Prostate gland (tissue), 2 donors: ENCODE results near the gene EHBP1. TPM values are rescaled to one million over a fixed set of nuclear protein-coding genes. Genes with fewer than 3 reads are reported as not detected.

Experiments
- DNase-seq: peaks from one replicate; pipeline ENCODE4 v3.0.0-alpha.2; 2019; ENCODE audit warnings: low spot score
- H3K27ac ChIP-seq, 2 donors: fragments of 200-600 bp; sonication (generic); 2 replicates each; pipeline ENCODE4 v1.5.1; 2017 to 2019
- H3K27me3 ChIP-seq: fragments of 200-600 bp; sonication (generic); replicated peaks from 2 replicates; pipeline ENCODE4 v1.5.1; 2019; ENCODE audit not compliant: insufficient read depth
- H3K36me3 ChIP-seq, 2 donors: fragments of 200-600 bp; sonication (generic); 1 replicate in 1 of 2; 2 replicates in 1 of 2; pipeline versions ENCODE4 v1.5.1 to v1.8.1; 2017 to 2019
- H3K4me1 ChIP-seq: fragments of 200-600 bp; sonication (generic); replicated peaks from 2 replicates; pipeline ENCODE4 v1.5.1; 2019
- H3K4me3 ChIP-seq, 2 donors: fragments of 200-600 bp; sonication (generic); 2 replicates each; pipeline ENCODE4 v1.5.1; 2017 to 2019
- H3K9me3 ChIP-seq: fragments of 200-600 bp; sonication (generic); 2 replicates; pipeline ENCODE4 v1.5.1; 2017
- CTCF ChIP-seq, 4 experiments: fragments of 200-600 bp in 2 of 4; fragments of 450-650 bp in 2 of 4; sonication (generic) in 2 of 4; IDR thresholded peaks; 1 replicate in 3 of 4; 2 replicates in 1 of 4; pipeline ENCODE4 v1.5.1; 2016 to 2019; ENCODE audit warnings: antibody characterized with exemption in 4 of 4, mild to moderate bottlenecking in 2 of 4, moderate library complexity in 2 of 4
- POLR2A ChIP-seq: fragments of 450-650 bp; IDR thresholded peaks from one replicate; pipeline ENCODE4 v1.6.1; 2016; ENCODE audit warnings: antibody characterized with exemption, mild to moderate bottlenecking
- POLR2AphosphoS5 ChIP-seq: sonication (generic); formaldehyde crosslinking; IDR thresholded peaks from one replicate; pipeline ENCODE4 v1.6.1; 2017; ENCODE audit warnings: antibody characterized with exemption
- WGBS: methylation state at CpG from one replicate; pipeline ENCODE4 v1.1.5; 2018; 5-methylcytosine and 5-hydroxymethylcytosine counted together
- intact Hi-C: fragments of 100-400 bp; cut with DNase I; formaldehyde crosslinking; loops from one replicate; pipeline ENCODE4 v1.14.2; 2022
- total RNA-seq, 2 donors: library from RNA; depleted of rRNA; stranded (reverse); fragments of >200 nt; gene quantifications; one replicate each; pipeline ENCODE4 v1.1.0, GENCODE V29; 2016

EHBP1 gene
- total RNA-seq, 2 donors from 2014 or later = 26.5 to 30.3 TPM

- no peak for DNase-seq
- Histone ChIP-seq H3K9me3 (no peaks in the 10 kb centered on the region), H3K4me3 (no peak overlapping the region), H3K27ac (no peak overlapping the region), H3K4me1 (no peaks in the 10 kb centered on the region), H3K36me3 (no peaks in the 10 kb centered on the region), H3K27me3 (no peaks in the 10 kb centered on the region)
- intact Hi-C loops = no loop called here
- WGBS = 100% methylated on average over 1 of the region's 1 CpG
- no peak for TF ChIP-seq POLR2A
- TF ChIP-seq POLR2AphosphoS5 = no peak
- no peak for TF ChIP-seq CTCF (IDR thresholded peaks at IDR 0.05)
Observed at GRCh38 chr2:63041592-63041991, 336.1 kb downstream of the EHBP1 start.

GRCh38 chr2:63044362-63045327 lies 339.1 kb downstream of the EHBP1 start:
- peaks cover 19% of the 10 kb centered on the region for H3K27me3 ChIP-seq
- no peak for DNase-seq
- intact Hi-C loops = no loop called here

GRCh38 chr2:63046552-63046951 lies 341.0 kb downstream of the EHBP1 start:
- 96% methylated on average over 7 of the region's 7 CpGs for WGBS
- H3K27me3 ChIP-seq = peaks cover 19% of the 10 kb centered on the region
- no peak overlapping the region for H3K27ac ChIP-seq
- TF ChIP-seq CTCF (IDR thresholded peaks at IDR 0.05) (no peak), POLR2A (no peak), POLR2AphosphoS5 (no peak)
- intact Hi-C loops = no loop called here
- DNase-seq = no peak
- H3K36me3 ChIP-seq = no peaks in the 10 kb centered on the region
- no peak overlapping the region for H3K4me3 ChIP-seq
- H3K4me1 ChIP-seq = no peaks in the 10 kb centered on the region
- no peaks in the 10 kb centered on the region for H3K9me3 ChIP-seq

More at GRCh38 chr2:63044362-63045327, 339.1 kb downstream of the EHBP1 start:
- no peaks in the 10 kb centered on the region for H3K4me1 ChIP-seq
- whole genome bisulfite sequencing = 96% methylated on average over 36 of the region's 36 CpGs
- no peak for TF ChIP-seq POLR2A
- TF ChIP-seq CTCF (IDR thresholded peaks at IDR 0.05) = no peak
- no peak for TF ChIP-seq POLR2AphosphoS5
- no peak overlapping the region for H3K27ac ChIP-seq
- no peaks in the 10 kb centered on the region for H3K36me3 ChIP-seq
- no peaks in the 10 kb centered on the region for H3K9me3 ChIP-seq
- H3K4me3 ChIP-seq = no peak overlapping the region

- TF ChIP-seq POLR2AphosphoS5 = no peak
- Histone ChIP-seq H3K9me3 (no peaks in the 10 kb centered on the region), H3K27ac (no peak overlapping the region), H3K4me3 (no peak overlapping the region), H3K36me3 (no peaks in the 10 kb centered on the region), H3K4me1 (no peaks in the 10 kb centered on the region), H3K27me3 (peaks cover 19% of the 10 kb centered on the region)
- DNase-seq = no peak
- intact Hi-C loops = no loop called here
- 70% methylated on average over 8 of the region's 8 CpGs for WGBS
Observed at GRCh38 chr2:63046961-63047320, 341.4 kb downstream of the EHBP1 start.

GRCh38 chr2:63047321-63048279 lies 342.1 kb downstream of the EHBP1 start:
- intact Hi-C loops = no loop called here
- Histone ChIP-seq H3K27me3 (peaks cover 19% of the 10 kb centered on the region), H3K36me3 (no peaks in the 10 kb centered on the region), H3K9me3 (no peaks in the 10 kb centered on the region), H3K27ac (peak overlapping the region; percentile 41 to 52), H3K4me3 (peak overlapping the region; percentile 10 to 13), H3K4me1 (no peaks in the 10 kb centered on the region)
- TF ChIP-seq CTCF (IDR thresholded peaks at IDR 0.05) (no peak), POLR2AphosphoS5 (no peak), POLR2A (no peak)
- WGBS = 26% methylated on average over 35 of the region's 71 CpGs
- DNase-seq = no peak
